ELF-1 (cell line): ENCODE results near the gene B9D2.
"Not testable (repeated sequence)": the region's sequence is repeated elsewhere in the genome, so short reads cannot be mapped to it uniquely, and the experiment has no call there.

Experiments used
- DNase-seq: peaks from one replicate; pipeline ENCODE4 v3.0.0-alpha.2; 2016; ENCODE audit warnings: low read depth, low spot score

B9D2 gene

DNA sequence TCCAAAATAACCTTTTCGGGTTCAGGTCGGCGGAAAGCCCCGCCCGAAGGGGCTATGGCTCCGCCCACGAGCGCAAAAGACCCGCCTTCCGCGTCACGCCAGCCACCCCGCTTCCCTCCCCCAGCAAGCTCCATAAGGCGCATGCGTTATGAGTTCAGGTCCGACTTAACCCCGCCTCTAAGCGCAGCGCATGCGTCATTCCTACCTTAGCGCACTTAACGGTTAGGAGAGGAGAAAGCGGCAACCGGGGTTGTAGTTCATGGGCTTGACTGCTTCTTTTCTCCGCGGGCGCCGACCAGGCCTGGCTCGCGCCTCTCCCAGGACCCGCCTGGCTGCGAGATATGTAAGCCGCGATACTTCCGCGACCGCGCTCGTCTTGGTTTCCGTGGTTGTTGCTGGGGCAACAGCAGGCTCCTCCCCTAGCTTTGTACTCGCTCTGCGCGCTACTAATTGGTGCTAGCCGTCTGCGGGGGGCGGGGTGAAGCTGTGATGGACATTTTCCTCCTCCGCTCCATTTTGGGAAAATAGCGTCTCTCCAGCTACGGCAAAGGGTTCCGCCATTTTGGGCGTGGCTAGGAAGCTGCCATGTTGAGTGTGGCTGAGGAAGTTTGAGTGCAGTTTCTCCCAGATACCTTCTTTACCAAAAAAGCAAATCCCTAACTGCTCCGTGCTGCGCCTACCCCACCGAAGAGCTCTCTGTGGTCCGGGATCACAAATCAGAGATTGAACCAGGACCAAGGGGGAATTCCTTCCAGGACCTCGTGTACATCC, at the start of gene B9D2:
Gene B9D2, minus strand, starts transcription at position 397 of the 771 bp plus-strand sequence. CDS start 630 bp downstream, outside the sequence.
- peak; percentile 99 for DNase-seq

DNA sequence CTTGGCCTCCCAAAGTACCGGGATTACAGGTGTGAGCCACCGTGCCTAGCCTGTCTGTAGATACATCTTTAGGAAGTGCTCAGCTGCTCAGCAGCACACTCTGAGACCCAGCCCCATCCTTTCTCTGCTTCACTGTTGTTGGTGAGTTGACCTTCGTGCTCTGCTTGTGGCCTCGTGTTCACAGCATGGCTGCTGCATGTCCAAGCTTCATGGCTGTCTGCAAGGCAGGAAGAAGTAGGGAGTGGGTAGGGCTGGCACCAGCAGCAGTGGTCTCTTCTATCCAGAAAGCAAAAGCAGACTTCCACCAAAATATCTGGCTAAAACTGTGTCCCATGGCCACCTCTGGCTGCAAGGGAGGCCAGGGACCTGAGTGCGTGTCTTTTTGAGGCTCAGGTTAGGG, 49.0 kb upstream of the B9D2 start:
- DNase-seq: no peak

DNA sequence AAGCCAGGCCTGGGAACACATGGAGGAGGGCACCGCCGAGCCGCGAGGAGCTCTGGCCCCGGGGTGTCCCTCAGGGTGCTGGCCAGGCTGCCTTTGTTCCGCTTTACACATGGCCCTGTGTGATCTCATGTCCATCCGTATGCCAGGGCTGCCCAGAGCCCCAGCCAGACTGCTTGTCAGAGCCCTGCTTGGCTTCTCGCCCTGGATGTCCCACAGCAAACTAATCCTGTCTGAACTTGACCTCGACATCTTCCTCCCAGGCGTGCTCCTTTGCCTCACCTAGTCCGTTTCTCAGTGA, 48.0 kb upstream of the B9D2 start:
- no peak for DNase-seq

GRCh38 chr19:41411100-41411967, 47.4 kb upstream of the B9D2 start:
- DNase-seq: no peak

DNA sequence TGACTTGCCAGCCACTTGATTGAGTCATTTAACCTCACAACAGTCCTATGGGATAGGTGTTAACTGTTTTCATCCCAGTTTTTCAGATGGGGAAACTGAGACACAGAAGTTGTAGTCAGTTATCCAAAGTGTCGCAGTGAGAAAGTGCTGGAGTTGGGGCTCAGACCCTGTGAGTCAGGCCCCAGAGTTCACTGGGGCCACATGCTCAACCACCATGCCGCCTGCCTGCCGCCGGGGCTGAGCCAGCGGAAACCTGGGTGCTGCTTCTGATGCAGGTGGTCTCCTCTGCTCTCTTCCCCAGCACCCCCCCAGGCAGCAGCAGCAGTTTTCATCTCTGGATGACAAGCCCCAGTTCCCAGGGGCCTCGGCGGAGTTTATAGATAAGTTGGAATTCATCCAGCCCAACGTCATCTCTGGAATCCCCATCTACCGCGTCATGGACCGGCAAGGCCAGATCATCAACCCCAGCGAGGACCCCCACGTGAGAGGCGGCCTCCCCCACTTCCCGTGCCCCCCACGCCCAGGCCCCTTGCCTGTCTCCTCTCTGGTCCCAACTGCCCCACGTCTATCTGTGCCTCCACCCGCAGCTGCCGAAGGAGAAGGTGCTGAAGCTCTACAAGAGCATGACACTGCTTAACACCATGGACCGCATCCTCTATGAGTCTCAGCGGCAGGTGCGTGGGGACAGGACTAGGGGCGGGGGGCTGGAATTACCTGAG, 46.5 kb upstream of the B9D2 start:
- no peak for DNase-seq

- peak; percentile 58 for DNase-seq
Observed at GRCh38 chr19:41409288-41409687, 45.3 kb upstream of the B9D2 start.

GRCh38 chr19:41408846-41409245, 44.9 kb upstream of the B9D2 start:
- not testable (repeated sequence) for DNase-seq

GRCh38 chr19:41408256-41408655, 44.3 kb upstream of the B9D2 start:
- peak; percentile 17 for DNase-seq

DNA sequence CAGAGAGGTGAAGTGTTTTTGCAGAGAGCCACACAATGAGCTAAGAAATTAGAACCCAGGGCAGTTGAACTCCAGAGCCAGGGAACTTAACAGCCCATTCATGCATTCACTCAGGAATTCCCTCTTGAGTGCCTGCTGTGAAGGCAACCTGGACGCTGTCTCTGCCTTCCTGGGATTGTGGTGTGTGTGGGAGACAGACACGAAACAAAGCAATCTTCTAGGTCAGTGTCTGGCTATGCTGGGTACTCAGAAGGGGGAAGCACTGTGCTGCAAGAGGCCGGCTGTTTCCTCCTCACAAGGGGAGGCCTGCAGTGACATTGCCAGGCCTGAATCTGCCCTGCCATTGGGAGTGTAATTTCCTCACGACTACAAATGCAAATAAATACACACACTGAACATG, 43.3 kb upstream of the B9D2 start:
- peak; percentile 73 for DNase-seq

- no peak for DNase-seq
Observed at GRCh38 chr19:41405776-41406175, 41.8 kb upstream of the B9D2 start.

DNA sequence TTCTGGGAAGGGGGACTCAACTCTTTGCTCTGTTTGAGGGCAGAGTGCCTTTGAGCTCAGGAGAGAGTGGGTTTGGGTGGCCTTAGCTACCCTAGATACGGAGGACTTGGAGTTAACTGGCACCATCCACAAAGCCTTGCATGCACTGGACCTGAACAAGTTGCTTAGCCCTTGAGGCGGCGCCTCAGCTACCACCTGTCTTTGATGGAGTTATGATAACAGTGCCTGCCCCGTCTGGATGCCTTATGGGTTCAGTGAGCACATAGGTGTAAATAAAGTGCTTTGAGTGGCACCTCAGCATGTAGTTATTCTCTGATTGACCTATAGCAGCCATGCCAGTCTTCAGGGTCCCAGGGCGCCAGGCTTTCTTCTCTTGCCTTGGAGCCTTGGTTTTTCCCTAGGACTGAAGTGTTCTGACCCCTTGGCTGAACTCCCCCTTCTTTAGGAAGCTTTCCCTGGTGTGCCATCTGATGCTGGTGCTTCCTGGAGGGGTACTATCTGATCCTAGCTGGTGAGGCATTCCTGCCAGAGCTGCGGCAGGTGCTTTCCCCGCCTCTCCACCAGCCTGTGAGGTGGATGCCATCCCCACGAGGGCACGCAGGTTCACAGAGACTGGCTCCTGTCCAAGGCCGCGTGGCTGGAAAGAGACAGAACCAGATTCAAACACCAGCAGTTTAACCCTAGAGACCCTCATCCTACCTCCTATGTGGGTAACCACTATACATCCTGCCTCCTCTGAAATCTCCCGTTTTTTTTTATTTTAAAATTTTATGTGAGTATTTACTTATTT, 39.4 kb upstream of the B9D2 start:
- DNase-seq: no peak

DNA sequence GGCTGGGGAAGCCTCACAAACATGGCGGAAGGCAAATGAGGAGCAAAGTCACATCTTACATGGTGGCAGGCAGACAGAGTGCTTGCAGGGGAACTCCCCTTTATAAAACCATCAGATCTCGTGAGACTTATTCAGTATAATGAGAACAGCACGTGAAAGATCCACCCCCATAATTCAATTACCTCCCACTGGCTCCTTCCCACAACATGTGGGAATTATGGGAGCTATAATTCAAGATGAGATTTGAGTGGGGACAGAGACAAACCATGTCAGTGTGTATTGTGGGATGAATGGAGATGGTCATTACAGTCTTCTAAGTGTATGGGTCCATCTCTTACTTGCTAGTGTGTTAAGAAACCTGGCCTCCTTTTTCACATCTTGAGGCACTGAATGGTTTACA, 38.1 kb upstream of the B9D2 start:
- no peak for DNase-seq

- no peak for DNase-seq
Observed at GRCh38 chr19:41401483-41401882, 37.5 kb upstream of the B9D2 start.

GRCh38 chr19:41399525-41399924, 35.6 kb upstream of the B9D2 start:
- DNase-seq: no peak

GRCh38 chr19:41399091-41399490, 35.1 kb upstream of the B9D2 start:
- DNase-seq: no peak

DNA sequence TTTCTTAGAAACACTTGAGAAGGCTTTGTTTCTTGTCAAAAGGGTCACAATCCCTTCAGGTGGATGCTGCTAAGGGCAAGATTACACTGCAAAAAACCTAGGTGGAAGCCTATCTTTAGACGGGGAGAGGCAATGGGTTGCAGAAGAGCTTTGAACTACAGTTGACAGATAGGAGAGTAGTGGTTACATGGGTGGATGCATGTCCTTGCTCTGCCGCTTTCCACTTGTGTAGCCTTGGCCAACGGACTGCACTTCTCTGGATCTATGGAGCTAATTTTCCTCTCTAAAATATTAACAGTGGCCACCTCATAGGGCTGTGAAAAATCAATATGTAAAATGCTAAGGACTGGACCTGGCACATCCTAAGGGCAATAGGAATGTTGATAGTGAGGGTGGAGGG, 34.6 kb upstream of the B9D2 start:
- DNase-seq: no peak

- no peak for DNase-seq
Observed at GRCh38 chr19:41398050-41398418, 34.1 kb upstream of the B9D2 start.

DNA sequence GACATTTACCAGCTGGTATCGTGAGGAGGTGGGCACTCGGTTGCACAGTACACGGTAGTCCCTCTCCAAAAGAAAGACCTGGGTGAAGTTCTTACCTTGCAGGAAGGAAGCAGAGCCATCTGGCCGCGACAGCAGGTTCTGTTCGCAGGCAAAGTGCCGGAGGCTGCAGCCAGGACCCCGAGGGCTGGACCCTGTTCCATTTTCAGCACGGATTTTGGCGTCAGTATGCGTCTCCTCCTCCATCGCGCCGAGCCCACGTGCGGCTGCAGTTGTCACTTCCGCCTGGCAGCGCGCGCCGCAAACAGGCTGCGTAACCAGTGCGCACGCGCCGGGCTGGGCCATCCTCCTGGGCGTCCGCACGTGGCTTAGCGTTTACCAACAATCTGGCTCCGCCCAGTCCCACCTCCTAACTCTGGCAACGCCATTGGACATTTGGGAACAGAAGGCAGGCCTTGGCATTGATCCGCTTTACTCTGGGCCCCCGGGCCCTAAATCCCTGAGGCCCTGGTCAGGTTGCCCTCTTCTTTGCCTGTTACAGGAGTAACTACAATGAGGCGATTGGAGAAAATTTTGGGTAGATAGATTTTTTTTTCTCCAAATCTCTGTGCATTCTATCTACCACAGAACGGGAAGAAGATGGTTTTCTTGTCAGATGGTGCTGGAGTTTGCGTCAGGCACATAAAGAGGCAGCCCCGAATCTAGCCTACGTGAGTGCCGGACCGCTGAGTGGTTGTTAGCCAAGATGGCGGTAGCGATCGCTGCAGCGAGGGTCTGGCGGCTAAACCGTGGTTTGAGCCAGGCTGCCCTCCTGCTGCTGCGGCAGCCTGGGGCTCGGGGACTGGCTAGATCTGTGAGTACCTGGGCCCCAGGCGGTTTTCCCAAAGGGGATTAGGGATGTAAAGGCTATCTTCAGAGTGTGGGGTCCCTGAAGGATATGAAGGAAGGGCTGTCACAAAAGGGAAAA, 33.4 kb upstream of the B9D2 start, which contains the start of the genes BCKDHA and EXOSC5:
Gene BCKDHA, plus strand, starts transcription at position 733 of the 964 bp plus-strand sequence. Its CDS starts 10 bp downstream, at position 743.
Gene EXOSC5, minus strand, starts transcription at position 274 of the 964 bp plus-strand sequence. Its CDS starts 31 bp downstream, at position 243.
- peak; percentile 99 for DNase-seq

DNA sequence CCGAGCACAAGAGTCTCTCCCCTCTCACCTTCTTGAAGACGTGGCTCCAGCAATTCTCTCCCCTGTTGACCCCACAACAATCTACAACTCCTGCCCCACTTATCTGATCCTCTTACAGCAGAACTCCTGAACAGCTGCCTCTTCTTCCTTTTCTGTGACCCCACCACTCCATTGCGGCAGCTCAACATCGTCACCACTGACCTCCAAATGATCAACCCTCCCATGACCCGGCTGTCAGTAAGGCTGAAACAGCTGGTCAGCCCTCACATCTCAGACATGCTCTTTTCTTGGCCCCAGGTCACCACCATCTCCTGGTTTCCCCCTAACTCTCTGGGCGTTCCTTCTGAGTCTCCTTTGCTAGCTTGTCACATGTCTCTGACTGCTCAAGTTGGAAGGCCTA, 31.4 kb upstream of the B9D2 start:
- DNase-seq: no peak

DNA sequence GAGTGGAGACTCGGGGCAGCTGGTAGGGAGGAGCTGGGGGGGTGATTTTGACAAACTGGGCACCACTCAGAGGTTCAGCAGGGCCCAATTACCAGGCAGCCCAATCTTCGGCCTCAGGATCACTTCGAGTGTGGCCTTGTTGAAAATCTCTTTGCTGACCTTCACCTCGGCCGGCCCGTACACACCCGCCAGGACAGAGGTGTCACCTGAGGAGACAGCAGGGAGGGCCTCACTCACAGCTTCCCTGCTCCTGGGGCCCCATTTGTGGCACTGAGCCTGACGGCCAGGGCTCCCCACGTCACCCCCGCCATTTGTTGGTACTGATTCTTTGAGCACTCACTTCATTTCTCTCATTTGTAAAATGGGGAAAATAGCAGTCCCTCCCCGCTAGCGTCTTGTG, 28.8 kb upstream of the B9D2 start:
- DNase-seq: no peak
